HG02798 (cell line): ENCODE data around the gene ARHGAP9.
"Not testable (repeated sequence)": the region's sequence is repeated elsewhere in the genome, so short reads cannot be mapped to it uniquely, and the experiment has no call there.

Source experiments
- ATAC-seq: cut with Tn5 transposase; IDR thresholded peaks from one replicate; pipeline ENCODE4 v1.9.1; 2021; ENCODE audit warnings: mild to moderate bottlenecking; ENCODE audit not compliant: unreplicated experiment, poor library complexity

Gene ARHGAP9

DNA sequence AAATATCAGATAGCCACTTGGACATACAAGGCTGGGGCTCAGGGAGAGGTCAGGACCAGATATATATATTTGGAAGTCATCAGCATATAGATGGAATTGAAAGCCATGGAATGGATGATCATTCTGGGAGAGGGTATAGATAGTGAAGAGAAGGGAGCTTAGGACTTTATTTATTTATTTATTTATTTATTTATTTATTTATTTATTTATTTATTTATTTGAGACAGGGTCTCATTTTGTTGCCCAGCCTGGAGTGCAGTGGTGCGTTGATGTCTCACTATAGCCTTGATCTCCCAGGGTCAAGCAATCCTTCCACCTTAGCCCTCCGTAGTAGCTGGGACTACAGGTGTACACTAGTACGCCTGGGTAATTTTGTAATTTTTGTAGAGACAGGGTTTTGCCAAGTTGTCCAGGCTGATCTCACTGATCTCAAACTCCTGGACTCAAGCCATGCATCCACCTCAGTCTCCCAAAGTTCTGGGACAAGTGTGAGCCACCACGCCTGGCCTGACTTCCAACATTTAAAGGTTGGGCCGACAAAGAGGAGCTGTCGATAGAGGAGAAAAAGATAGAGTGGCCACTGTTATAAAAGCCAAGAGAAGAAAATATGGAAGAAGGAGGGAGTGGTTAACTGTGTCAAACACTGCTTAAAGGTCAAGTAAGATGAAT is 33.2 kb downstream of the ARHGAP9 start:
- ATAC-seq: no peak

DNA sequence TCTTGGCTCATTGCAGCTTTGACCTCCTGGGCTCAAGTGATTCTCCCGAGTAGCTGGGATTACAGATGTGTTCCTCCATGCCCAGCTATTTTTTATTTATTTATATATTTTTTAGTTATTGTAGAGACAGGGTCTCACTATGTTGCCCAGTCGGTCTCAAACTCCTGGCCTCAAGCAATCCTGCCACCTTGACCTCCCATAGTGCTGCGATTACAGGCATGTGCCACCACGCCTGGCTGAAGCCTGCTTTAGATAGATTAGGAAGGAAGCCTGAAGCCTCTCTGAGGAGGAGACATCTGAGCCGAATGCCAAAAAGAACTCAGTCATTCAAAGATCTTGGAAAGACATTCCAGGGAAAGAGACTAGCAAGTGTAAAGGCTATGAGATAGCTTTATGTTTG is 34.9 kb downstream of the ARHGAP9 start:
- ATAC-seq: no peak

DNA sequence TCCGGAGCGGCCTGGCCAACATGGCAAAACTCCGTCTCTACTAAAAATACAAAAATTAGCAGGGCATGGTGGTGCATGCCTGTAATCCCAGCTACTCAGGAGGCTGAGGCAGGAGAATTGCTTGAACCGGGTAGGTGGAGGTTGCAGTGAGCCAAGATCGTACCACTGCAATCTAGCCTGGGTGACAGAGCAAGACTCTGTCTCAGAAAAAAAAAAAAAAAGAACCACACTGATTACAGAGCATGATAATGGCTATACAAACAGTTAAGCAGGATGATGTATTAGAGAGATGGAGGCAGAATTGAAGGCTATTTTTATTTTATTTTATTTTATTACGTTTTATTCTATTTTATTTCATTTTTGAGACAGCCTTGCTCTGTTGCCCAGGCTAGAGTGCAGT is 35.3 kb downstream of the ARHGAP9 start:
- ATAC-seq: not testable (repeated sequence)

DNA sequence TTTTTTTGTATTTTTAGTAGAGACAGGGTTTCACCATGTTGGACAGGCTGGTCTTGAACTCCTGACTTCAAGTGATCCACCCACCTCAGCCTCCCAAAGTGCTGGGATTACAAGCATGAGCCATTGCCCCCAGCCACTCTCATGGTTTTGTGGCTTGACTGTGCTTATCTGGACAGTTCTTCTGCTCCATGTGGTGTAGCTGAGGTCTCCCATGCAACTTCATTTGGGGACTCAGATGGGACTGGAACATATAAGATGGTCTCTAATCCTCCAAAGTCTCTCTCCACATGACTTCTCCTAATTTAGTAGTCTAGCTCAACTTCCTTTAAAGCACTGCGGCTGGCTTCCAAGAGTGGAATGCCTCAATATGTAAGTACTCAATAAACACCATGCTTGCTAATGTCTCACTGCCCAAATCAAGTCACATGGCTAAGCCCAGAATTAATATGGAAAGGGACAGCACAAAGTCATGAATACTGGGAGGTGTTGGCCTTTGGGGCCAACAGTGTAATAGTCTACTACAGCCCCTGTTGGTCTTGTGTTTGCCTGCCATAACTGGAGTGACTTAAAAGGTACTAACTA is 37.7 kb downstream of the ARHGAP9 start:
- no peak for ATAC-seq

DNA sequence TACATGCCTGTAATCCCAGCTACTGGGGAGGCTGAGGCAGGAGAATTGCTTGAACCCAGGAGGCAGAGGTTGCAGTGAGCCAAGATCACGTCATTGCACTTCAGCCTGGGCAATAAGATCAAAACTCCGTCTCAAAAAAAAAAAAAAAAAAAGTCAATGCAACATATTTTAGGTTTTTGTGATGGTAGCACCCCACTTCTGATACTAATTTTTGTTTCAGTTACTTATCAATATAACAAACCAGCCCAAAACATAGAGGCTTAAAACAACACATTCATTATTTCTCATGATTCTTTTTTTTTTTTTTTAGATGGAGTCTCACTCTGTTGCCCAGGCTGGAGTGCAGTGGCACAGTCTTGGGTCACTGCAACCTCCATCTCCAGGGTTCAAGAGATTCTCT is 38.3 kb downstream of the ARHGAP9 start:
- ATAC-seq: not testable (repeated sequence)

DNA sequence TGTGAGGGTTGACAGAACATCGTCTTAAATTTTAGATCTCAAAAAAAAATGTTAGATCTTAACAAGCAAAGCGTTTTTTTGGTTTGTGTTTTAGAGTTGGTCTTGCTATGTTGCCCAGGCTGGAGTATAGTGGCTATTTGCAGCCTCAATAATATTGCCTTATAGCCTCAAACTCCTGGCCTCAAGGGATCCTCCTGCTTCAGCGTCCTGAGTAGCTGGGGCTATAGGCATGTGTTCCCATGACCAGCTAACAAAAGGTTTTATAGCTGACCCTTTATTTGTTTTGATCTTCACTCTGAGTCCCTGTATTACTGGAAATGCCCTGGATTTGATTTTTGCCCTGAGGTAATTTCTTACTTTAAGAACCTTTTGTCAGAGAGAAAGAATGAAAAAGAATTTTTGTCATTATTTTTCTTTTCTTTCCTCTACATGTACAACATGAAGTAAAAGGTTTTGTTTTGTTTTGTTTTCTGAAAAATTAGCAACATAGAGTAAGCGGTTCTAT is 39.9 kb downstream of the ARHGAP9 start:
- no peak for ATAC-seq

DNA sequence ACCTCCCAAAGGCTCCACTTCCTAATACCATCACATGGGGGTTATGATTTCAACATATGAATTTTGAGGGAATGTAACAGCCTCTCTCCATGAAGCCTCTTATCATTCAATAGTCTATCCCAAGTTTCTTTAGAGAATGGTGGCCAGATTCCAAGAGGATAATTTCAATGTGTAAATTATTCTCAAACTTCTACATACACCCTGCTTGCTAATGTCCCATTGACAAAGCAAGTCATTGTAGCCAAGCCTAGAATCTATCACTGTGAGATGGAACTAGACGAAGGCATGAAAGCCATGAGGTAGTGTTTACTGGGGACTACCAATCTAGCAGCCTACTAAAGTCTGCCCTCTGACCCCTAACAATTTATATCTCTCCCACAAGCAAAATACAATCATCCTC is 41.3 kb downstream of the ARHGAP9 start:
- ATAC-seq: no peak

DNA sequence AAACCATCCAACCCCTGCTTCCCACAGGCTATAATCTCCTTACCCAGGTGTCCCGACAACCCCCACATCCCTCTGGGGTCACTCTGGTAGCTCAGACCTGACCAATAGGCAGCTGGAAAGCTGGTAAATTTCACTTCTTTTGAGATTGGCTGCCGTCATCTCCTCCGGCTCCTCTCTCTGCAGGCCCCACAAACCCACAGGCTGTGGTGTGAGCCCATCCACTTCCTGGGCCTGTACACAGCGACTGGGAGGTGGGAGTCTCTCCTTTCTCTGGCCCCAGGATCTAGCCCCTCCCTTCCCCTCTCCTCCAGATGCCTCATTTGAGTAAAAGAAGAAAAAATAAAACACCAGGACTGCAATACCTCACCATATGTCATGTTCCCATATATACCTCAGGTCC is 44.4 kb downstream of the ARHGAP9 start:
- no peak for ATAC-seq

DNA sequence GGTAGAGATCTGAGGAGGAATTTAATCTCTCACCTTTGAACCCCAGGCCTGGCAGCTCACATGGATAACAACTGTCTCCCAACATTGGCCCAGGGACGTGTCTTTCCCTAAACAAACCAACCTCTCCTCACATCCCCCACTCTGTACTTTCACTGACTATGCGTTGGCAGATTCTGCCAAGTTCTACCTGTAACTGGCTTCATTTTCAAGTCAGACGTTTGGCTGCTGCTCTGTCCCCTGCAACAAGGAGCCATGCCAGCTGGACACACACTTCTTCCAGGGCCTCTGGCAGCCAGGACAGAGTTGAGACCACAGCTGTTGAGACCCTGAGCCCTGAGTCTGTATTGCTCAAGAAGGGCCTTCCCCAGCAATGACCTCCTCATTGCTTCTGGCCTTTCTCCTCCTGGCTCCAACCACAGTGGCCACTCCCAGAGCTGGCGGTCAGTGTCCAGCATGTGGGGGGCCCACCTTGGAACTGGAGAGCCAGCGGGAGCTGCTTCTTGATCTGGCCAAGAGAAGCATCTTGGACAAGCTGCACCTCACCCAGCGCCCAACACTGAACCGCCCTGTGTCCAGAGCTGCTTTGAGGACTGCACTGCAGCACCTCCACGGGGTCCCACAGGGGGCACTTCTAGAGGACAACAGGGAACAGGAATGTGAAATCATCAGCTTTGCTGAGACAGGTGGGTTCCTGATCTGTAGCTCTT is 45.0 kb downstream of the ARHGAP9 start, which contains the start of gene INHBC:
Gene INHBC (plus strand): TSS at position 268 of the 707 bp plus-strand sequence. CDS start 103 bp downstream, at position 371.
- ATAC-seq: no peak

DNA sequence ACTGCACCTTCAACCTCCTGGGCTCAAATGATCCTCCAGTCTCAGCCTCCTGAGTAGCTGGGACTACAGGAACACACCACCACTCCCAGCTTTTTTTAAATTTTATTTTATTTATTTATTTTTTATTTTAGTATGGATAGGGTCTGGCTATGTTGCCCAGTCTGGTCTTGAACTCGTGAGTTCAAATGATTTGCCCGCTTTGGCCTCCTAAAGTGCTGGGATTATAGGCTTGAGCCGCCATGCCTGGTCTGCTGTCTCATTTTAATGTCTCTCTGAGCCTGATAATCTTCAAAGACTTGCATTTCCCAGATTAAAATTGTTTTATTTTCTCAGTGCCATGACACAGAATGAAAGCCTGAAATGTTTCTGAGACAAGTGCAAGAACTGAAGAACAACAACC is 46.3 kb downstream of the ARHGAP9 start:
- ATAC-seq: no peak

DNA sequence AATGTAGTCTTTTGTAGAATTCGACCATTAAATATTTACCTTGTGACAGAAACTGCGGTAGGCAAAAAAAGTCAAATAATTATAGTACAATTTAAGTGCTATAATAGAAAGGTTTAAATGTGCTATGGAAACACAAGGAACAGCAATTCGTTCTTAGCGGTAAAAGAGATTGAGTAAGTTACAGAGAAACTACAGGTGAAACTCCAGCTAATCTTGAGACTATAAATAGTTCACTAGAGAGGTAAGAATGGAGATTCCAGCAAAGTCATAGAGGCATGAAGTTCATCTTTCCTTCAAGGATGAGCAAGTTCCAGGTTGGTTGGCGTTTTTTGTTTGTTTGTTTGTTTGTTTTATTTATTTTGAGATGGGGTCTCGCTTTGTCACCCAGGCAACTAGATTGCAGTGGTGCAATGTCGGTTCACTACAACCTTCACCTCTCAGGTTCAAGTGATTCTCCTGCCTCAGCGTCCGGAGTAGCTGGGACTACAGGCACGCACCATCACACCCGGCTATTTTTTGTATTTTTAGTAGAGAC is 47.9 kb downstream of the ARHGAP9 start:
- no peak for ATAC-seq

DNA sequence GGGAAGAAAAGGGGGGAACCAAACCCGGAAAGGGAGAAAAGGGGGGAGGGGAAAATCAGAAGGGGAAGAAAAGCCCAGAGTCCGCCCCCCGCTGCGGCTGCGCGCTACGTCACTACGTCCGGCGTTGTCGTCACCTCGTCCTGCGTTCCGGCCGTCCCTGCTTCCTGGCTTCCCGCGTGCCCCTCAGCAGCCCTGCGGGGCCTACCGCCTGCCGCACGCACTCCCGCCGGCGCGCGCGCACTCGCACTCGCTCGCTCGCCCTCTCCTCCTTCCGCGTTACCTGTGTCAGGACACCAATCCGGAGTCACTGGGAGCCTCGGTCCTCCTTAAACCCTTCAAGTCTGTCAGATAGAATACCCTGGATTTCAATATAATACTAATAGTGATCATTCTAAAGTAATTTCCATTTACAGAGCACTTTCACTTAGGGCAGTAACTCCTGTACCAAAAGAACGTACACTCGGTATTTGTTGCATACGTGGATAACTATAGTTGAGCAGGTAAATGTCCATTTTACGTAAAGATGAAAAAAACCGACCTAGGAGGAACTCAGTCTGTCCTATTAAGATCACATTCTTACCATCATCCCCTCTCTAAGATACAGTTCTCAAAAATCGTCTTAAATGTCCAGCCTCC is 48.6 kb downstream of the ARHGAP9 start, which contains the start of gene R3HDM2:
Gene R3HDM2 (minus strand): TSS at position 113 of the 636 bp plus-strand sequence. CDS start 120,615 bp downstream, outside the sequence.
- peak; percentile 96 for ATAC-seq

DNA sequence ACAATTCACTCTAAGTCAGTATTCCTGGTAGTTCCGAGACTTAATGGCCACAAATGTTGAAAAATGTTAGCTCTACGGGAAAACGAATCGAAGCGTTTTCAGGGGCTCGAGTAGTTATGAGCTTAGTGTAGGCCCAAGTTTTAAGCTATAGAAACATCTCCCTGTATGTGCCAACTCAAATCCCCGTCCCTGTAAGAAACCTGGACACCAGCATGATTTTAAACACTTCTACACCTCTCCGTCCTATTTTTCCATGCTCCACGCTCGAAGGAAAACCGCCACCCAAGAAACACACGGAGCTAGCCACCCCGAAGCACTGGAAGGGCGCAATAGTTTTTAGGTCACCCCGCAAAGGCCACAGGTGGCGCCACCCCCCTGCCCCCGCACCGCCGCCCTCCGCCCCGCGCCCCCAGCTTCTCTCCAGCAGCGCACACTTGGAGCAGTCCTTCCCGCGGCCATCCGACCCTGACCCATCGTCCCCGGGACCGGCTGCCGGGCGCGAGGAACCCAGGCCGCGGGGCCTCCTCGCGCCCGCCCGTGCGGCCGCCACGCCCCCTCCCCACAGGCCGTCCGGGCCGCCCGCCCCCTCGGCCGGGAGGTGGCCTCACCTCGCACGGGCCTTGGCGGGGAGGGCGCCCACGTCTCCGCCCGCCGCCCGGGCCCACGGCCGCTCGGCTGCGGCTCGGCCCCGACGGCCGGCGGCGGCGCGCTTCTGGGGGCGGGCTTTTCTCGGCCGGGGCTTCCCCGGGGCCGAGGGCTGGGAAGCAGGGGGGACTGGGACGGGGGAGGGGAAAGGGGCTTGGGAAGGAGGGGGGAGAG is 49.3 kb downstream of the ARHGAP9 start:
- ATAC-seq: peak; percentile 63

DNA sequence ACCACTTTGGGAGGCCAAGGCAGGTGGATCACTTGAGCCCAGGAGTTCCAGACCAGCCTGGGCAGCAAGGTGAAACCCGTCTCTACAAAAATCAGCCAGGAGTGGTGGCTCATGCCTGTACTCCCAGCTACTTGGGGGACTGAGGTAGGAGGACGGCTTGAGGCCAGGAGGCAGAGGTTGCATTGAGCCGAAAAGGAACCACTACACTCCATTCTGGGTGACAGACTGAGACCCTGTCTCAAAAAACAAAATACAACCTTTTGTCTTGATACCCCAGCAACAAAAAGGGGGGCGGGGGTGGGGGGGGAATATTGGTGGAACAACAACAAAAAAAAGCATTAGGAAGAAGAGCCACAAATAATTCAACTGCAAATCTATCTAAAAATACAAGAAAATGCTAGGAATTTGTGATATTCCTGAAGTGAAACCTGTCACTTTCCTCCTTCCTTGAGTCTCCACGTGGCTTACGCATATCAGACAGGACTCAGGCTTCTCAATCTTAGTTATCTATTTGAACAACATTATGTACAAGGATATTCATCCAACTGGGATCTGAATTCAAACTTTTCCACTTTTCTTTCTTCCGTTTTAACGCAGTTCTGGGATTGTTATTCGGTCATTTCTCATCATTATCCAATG is 50.1 kb downstream of the ARHGAP9 start:
- ATAC-seq: no peak

DNA sequence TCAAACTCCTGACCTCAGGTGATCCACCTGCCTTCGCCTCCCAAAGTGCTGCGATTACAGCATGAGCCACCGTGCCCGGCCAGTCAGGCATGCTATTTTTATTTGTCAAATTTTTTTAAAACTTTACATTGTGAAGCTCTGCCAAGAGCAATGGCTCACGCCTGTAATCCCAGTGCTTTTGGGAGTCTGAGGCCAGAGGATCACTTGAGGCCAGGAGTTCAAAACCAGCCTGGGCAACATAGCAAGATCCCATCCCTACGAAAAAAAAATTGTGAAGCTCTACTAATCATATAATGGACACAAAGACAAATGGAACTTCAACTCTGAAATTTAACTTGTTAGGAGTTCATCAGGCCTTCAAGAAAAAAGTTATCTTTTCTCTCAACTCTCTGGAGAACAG is 50.7 kb downstream of the ARHGAP9 start:
- no peak for ATAC-seq

DNA sequence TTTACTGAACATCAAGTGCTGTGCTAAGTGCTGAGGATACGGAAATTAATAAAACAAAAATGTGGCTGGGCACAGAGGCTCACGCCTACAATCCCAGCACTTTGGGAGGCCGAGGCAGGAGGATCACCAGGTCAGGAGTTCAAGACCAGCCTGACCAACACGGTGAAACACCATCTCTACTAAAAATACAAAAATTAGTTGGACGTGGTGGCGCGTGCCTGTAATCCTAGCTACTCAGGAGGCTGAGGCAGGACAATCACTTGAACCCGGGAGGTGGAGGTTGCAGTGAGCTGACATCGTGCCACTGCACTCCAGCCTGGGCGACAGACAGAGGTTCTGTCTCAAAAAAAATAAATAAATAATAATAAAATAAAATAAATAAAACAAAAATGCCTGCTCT is 52.7 kb downstream of the ARHGAP9 start:
- not testable (repeated sequence) for ATAC-seq
